ENCODE data around the gene WDR44. TPM values are rescaled to one million over a fixed set of nuclear protein-coding genes. Genes with fewer than 3 reads are reported as not detected.
"Not testable (repeated sequence)": the region's sequence is repeated elsewhere in the genome, so short reads cannot be mapped to it uniquely, and the experiment has no call there.

Gene WDR44
- total RNA-seq, 1 donor from 2014 or later: 12.8 TPM

DNA sequence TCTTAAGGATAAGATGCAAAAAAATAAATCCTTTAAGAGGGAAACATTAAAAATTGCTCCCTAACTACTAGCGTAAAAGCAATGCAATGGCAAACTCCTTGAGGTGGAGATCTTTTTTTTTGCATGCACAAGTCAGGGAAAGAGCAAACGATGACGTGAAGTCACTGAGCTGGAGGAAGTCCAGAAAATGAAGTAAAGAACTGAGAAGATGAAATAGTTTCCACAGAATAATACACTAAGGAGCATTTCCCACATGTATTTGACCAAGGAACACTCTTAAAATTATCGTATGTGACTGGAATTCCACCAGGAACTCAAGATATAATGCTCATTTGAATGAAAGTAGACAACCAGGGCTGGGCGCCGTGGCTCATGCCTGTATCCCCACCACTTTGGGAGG is 128.7 kb downstream of the WDR44 start:
- H3K4me3 ChIP-seq (ENCODE audit: low read depth, low read length): no peak overlapping the region
- H3K36me3 ChIP-seq (ENCODE audit: control insufficient read depth, insufficient read depth, low read length): no peaks in the 10 kb centered on the region
- DNase-seq (ENCODE audit: low read depth): no peak
- H3K27me3 ChIP-seq (ENCODE audit: control insufficient read depth, insufficient read depth, low read length): no peaks in the 10 kb centered on the region
- TF ChIP-seq, protein P1, sequence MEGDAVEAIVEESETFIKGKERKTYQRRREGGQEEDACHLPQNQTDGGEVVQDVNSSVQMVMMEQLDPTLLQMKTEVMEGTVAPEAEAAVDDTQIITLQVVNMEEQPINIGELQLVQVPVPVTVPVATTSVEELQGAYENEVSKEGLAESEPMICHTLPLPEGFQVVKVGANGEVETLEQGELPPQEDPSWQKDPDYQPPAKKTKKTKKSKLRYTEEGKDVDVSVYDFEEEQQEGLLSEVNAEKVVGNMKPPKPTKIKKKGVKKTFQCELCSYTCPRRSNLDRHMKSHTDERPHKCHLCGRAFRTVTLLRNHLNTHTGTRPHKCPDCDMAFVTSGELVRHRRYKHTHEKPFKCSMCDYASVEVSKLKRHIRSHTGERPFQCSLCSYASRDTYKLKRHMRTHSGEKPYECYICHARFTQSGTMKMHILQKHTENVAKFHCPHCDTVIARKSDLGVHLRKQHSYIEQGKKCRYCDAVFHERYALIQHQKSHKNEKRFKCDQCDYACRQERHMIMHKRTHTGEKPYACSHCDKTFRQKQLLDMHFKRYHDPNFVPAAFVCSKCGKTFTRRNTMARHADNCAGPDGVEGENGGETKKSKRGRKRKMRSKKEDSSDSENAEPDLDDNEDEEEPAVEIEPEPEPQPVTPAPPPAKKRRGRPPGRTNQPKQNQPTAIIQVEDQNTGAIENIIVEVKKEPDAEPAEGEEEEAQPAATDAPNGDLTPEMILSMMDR (IDR thresholded peaks at IDR 0.05; ENCODE audit: insufficient read depth, low read length, poor library complexity, severe bottlenecking): no peak

- no peak for DNase-seq (ENCODE audit: low read depth)
Measured at GRCh38 chrX:118475903-118476302, 130.0 kb downstream of the WDR44 start.

DNA sequence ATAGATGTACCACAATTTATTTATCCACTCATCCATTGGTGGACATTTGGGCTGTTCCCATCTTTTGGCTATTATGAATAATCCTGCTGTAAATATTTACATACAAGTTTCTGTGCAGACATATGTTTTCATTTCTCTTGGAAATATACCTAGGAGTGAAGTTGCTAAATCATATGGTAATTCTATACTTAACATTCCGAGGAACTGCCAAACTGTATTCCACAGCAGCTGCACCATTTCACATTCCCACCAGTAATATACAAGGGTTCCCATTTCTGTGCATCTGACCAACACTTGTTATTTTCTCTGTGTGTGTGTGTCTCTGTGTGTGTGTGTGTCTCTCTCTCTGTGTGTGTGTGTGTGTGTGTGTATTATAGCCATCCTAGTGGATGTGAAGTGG is 134.3 kb downstream of the WDR44 start:
- Histone ChIP-seq H3K4me3 (ENCODE audit: low read depth, low read length) (no peak overlapping the region), H3K36me3 (ENCODE audit: control insufficient read depth, insufficient read depth, low read length) (no peaks in the 10 kb centered on the region), H3K27me3 (ENCODE audit: control insufficient read depth, insufficient read depth, low read length) (no peaks in the 10 kb centered on the region)
- TF ChIP-seq, protein P1 (IDR thresholded peaks at IDR 0.05; ENCODE audit: insufficient read depth, low read length, poor library complexity, severe bottlenecking): no peak
- DNase-seq (ENCODE audit: low read depth): no peak

More at GRCh38 chrX:118475903-118476302, 130.0 kb downstream of the WDR44 start:
- Histone ChIP-seq H3K27me3 (ENCODE audit: control insufficient read depth, insufficient read depth, low read length) (no peaks in the 10 kb centered on the region), H3K36me3 (ENCODE audit: control insufficient read depth, insufficient read depth, low read length) (no peaks in the 10 kb centered on the region), H3K4me3 (ENCODE audit: low read depth, low read length) (no peak overlapping the region)
- TF ChIP-seq, protein P1 (IDR thresholded peaks at IDR 0.05; ENCODE audit: insufficient read depth, low read length, poor library complexity, severe bottlenecking): no peak

GRCh38 chrX:118482384-118482783 is 136.5 kb downstream of the WDR44 start:
- not testable (repeated sequence) for H3K27me3 ChIP-seq (ENCODE audit: control insufficient read depth, insufficient read depth, low read length); H3K36me3 ChIP-seq (ENCODE audit: control insufficient read depth, insufficient read depth, low read length); H3K4me3 ChIP-seq (ENCODE audit: low read depth, low read length); DNase-seq (ENCODE audit: low read depth)

DNA sequence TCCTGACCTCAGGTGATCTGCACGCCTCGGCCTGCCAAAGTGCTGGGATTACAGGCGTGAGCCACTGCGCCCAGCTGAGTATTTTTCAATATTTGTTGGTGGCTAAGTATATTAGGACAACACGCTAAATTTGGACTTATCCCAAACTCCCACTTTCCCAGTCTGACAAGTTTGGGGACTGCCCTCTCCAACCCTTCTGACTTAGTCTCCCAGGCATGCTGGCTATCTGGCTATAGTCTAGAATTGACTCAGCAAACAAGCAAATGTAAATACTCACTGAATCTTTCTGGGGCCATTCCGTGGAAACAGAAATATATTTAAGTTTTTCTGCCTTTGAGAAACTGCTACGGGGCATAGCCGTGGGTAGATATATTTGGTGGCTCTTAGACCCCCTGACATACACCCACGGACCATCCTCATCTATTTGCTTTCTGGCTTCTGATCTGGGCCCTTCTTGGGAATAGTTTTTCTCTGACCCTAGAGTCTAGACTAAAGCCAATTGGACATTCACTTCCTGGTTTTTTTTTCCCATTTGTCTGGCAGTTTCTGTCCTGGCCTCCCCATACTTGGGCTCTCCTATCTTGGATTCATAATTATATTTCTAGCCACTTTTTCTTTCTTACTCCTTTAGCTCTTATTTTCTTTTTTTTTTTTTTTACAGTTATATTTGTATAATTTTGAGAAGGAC is 138.5 kb downstream of the WDR44 start:
- Histone ChIP-seq H3K36me3 (ENCODE audit: control insufficient read depth, insufficient read depth, low read length) (no peaks in the 10 kb centered on the region), H3K27me3 (ENCODE audit: control insufficient read depth, insufficient read depth, low read length) (no peaks in the 10 kb centered on the region), H3K4me3 (ENCODE audit: low read depth, low read length) (no peak overlapping the region)
- DNase-seq (ENCODE audit: low read depth): no peak
- TF ChIP-seq, protein P1 (IDR thresholded peaks at IDR 0.05; ENCODE audit: insufficient read depth, low read length, poor library complexity, severe bottlenecking): no peak

GRCh38 chrX:118486693-118487092 is 140.8 kb downstream of the WDR44 start:
- DNase-seq (ENCODE audit: low read depth); H3K36me3 ChIP-seq (ENCODE audit: control insufficient read depth, insufficient read depth, low read length); H3K4me3 ChIP-seq (ENCODE audit: low read depth, low read length); H3K27me3 ChIP-seq (ENCODE audit: control insufficient read depth, insufficient read depth, low read length): not testable (repeated sequence)

GRCh38 chrX:118493016-118493415 is 147.1 kb downstream of the WDR44 start:
- TF ChIP-seq, protein P1 (IDR thresholded peaks at IDR 0.05; ENCODE audit: insufficient read depth, low read length, poor library complexity, severe bottlenecking): no peak
- Histone ChIP-seq H3K4me3 (ENCODE audit: low read depth, low read length) (no peak overlapping the region), H3K36me3 (ENCODE audit: control insufficient read depth, insufficient read depth, low read length) (no peaks in the 10 kb centered on the region), H3K27me3 (ENCODE audit: control insufficient read depth, insufficient read depth, low read length) (no peaks in the 10 kb centered on the region)
- no peak for DNase-seq (ENCODE audit: low read depth)
